Measurements from ENCODE around the gene SYNGR1.
"Not testable (repeated sequence)": the region's sequence is repeated elsewhere in the genome, so short reads cannot be mapped to it uniquely, and the experiment has no call there.

SYNGR1 gene

GRCh38 chr22:39317084-39317774 is 32.6 kb upstream of the SYNGR1 start:
- DNase-seq (ENCODE audit: low read depth) = no peak
- TF ChIP-seq, protein P1, sequence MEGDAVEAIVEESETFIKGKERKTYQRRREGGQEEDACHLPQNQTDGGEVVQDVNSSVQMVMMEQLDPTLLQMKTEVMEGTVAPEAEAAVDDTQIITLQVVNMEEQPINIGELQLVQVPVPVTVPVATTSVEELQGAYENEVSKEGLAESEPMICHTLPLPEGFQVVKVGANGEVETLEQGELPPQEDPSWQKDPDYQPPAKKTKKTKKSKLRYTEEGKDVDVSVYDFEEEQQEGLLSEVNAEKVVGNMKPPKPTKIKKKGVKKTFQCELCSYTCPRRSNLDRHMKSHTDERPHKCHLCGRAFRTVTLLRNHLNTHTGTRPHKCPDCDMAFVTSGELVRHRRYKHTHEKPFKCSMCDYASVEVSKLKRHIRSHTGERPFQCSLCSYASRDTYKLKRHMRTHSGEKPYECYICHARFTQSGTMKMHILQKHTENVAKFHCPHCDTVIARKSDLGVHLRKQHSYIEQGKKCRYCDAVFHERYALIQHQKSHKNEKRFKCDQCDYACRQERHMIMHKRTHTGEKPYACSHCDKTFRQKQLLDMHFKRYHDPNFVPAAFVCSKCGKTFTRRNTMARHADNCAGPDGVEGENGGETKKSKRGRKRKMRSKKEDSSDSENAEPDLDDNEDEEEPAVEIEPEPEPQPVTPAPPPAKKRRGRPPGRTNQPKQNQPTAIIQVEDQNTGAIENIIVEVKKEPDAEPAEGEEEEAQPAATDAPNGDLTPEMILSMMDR (IDR thresholded peaks at IDR 0.05; ENCODE audit: low read depth, low read length, missing control alignments) = no peak

DNA sequence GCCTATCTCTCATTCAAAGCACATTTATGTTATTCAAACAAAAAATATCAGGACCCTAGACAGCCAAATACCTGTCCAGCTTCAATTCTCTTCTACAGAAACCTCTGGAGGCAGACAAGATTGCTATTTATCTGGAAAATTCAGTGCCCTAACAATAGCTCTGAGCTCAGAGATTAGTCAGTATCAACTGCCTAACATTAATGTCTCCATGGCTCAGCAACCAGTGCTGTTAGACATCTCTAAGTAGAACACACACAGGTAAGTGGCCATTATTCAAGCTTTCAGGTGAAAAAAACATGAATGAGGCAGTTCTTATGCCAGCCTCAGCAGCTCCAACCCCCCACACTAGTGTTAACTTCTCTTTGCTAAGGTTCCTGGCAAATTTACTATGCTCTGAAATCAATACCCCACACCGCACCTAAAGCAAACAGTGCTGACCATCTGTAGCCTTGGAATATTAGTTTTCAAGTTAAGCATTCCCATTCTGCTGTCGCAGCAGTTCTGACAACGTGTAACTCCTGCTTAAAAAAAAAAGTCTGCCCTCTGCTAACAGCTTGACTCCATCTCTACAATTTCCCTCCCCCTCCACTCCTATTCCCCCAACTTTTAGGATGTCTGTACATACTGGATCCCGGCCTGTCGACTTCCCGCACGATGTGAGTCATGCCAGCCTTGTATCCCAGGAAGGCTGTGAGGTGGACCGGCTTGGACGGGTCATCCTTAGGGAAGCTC is 31.9 kb upstream of the SYNGR1 start:
- TF ChIP-seq, protein P1 (IDR thresholded peaks at IDR 0.05; ENCODE audit: low read depth, low read length, missing control alignments) = no peak
- DNase-seq (ENCODE audit: low read depth) = no peak
- H3K4me3 ChIP-seq (ENCODE audit: low read depth, low read length) = peak overlapping the region; percentile 76

More at GRCh38 chr22:39317084-39317774, 32.6 kb upstream of the SYNGR1 start:
- H3K4me3 ChIP-seq (ENCODE audit: low read depth, low read length) = peak overlapping the region; percentile 76

- no peak for DNase-seq (ENCODE audit: low read depth)
- H3K4me3 ChIP-seq (ENCODE audit: low read depth, low read length) = peak overlapping the region; percentile 76
- TF ChIP-seq, protein P1 (IDR thresholded peaks at IDR 0.05; ENCODE audit: low read depth, low read length, missing control alignments) = no peak
Observed at GRCh38 chr22:39318507-39319283, 31.1 kb upstream of the SYNGR1 start.

- DNase-seq (ENCODE audit: low read depth) = peak; percentile 98
- TF ChIP-seq, protein P1 (IDR thresholded peaks at IDR 0.05; ENCODE audit: low read depth, low read length, missing control alignments) = no peak
- peak within 1 kb of the TSS; percentile 76 for H3K4me3 ChIP-seq (ENCODE audit: low read depth, low read length)
Observed at GRCh38 chr22:39319284-39320022, 30.3 kb upstream of the SYNGR1 start, which contains the start of gene RPL3. Gene RPL3 (minus strand): TSS chr22:39319623. CDS start chr22:39319597, 26 bp downstream.

GRCh38 chr22:39320616-39321029 is 29.2 kb upstream of the SYNGR1 start:
- H3K4me3 ChIP-seq (ENCODE audit: low read depth, low read length) = peak overlapping the region; percentile 76
- not testable (repeated sequence) for DNase-seq (ENCODE audit: low read depth)

- TF ChIP-seq, protein P1 (IDR thresholded peaks at IDR 0.05; ENCODE audit: low read depth, low read length, missing control alignments) = no peak
- no peak for DNase-seq (ENCODE audit: low read depth)
- no peak overlapping the region for H3K4me3 ChIP-seq (ENCODE audit: low read depth, low read length)
Observed at GRCh38 chr22:39325392-39325932, 24.3 kb upstream of the SYNGR1 start.
